ENCODE results near the gene BCL2A1.
"Not testable (repeated sequence)": the region's sequence is repeated elsewhere in the genome, so short reads cannot be mapped to it uniquely, and the experiment has no call there.

Gene BCL2A1

GRCh38 chr15:79944622-79945021, 26.4 kb downstream of the BCL2A1 start:
- no peak overlapping the region for H3K27ac ChIP-seq
- TF ChIP-seq ZFX (IDR thresholded peaks at IDR 0.05; ENCODE audit: borderline replicate concordance) (no peak), CTCF (IDR thresholded peaks at IDR 0.05) (no peak)

- no peak overlapping the region for H3K27ac ChIP-seq
- TF ChIP-seq ZFX (IDR thresholded peaks at IDR 0.05; ENCODE audit: borderline replicate concordance) (no peak), CTCF (IDR thresholded peaks at IDR 0.05) (no peak)
These were observed 27.2 kb downstream of the BCL2A1 start for GRCh38 chr15:79943820-79944219.

DNA sequence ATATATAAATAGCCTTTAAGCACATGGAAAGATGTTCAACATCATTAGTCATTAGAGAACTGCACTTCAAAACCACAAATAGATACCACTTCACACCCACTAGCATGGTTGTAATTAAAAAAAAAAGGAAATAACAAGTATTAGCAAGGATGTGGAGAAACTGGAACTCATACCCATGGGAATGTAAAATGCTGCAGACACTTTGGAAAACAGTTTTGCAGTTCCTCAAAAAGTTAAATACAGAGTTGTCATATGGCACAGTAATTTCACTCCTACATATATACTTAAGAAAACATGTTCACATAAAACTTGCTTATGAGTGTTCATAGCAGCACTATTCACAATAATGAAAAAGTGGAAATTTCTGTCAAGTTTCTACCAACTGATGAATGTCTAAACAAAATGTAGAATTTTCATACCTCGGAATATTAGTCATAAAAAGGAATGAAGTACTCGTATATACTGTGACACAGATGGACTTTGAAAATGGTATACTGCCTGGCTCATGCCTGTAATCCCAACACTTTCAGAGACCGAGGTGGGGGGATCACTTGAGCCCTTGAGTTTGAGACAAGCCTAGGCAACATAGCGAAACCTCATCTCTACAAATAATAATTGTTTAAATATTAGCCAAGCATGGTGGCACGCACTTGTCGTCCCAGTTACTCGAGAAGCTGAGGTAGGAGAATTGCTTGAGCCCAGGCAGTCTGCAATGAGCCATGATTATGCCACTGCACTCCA, 28.1 kb downstream of the BCL2A1 start:
- TF ChIP-seq CTCF (IDR thresholded peaks at IDR 0.05), result no peak
- no peak for TF ChIP-seq ZFX (IDR thresholded peaks at IDR 0.05; ENCODE audit: borderline replicate concordance)
- no peak overlapping the region for H3K27ac ChIP-seq

DNA sequence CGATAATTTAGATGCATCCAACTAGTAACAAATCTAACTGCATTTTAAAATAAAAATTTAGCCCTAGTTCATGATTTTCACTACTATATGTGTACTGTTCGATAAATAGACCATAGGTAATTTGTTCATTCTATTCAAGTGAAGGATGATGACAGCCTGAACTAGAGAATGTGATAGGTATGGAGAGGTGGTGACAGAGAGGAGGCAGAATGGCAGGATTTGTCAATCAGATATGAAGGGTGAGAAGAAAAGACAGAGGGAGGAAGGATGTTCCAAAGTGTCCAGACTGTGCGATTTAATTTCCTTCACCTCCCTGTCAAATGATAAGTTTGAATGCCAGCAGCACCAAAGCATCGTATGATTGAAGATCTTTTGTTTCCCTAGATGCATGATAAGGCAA, 31.6 kb downstream of the BCL2A1 start:
- no peak overlapping the region for H3K27ac ChIP-seq
- TF ChIP-seq ZFX (IDR thresholded peaks at IDR 0.05; ENCODE audit: borderline replicate concordance) (no peak), CTCF (IDR thresholded peaks at IDR 0.05) (no peak)

DNA sequence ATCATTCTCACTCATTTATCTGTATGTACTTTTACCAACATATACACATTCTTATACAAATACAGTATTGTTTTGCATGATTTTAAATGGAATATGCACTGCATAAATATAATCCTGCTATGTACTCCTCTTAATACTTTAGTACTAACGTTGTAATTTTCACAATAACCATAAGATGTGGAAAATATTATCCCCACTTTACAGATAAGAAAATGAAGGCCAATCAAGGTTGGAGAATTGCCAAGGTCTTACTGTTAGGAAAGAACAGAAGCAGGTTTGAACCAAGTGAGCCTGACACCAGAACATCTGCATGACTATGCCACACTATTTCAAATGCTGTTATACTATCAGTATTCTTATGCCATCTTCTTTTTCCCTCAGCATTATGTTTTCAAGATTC, 32.9 kb downstream of the BCL2A1 start:
- H3K27ac ChIP-seq, result no peak overlapping the region
- TF ChIP-seq ZFX (IDR thresholded peaks at IDR 0.05; ENCODE audit: borderline replicate concordance), result no peak
- no peak for TF ChIP-seq CTCF (IDR thresholded peaks at IDR 0.05)

GRCh38 chr15:79935556-79936201, 35.3 kb downstream of the BCL2A1 start:
- H3K27ac ChIP-seq, result not testable (repeated sequence)

GRCh38 chr15:79933231-79933630, 37.8 kb downstream of the BCL2A1 start:
- no peak overlapping the region for H3K27ac ChIP-seq
- no peak for TF ChIP-seq ZFX (IDR thresholded peaks at IDR 0.05; ENCODE audit: borderline replicate concordance)

DNA sequence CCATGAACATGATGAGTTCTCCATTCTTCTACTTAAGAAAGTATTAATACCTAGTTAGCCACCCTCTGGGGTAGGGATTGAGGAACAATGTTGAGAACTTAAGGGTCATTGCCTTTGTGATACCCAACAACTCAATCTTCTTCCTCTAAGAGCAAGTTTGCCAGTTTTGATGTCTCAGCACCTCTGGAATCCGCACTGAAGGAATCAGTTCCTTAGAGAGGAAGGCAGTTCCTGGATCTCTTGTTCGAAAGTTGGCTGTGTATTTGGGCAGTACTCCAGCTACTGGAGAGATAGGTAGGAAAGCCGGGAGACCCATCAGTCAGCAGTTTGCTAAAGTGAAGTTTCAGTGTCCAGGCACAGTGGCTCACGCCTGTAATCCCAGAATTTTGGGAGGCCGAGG, 38.5 kb downstream of the BCL2A1 start:
- TF ChIP-seq CTCF (IDR thresholded peaks at IDR 0.05) (no peak), ZFX (IDR thresholded peaks at IDR 0.05; ENCODE audit: borderline replicate concordance) (no peak)
- H3K27ac ChIP-seq, result no peak overlapping the region

Measured in 22Rv1 (cell line).